ENCODE measurements around the gene CKS2.
"Not testable (repeated sequence)": the region's sequence is repeated elsewhere in the genome, so short reads cannot be mapped to it uniquely, and the experiment has no call there.

Gene CKS2

DNA sequence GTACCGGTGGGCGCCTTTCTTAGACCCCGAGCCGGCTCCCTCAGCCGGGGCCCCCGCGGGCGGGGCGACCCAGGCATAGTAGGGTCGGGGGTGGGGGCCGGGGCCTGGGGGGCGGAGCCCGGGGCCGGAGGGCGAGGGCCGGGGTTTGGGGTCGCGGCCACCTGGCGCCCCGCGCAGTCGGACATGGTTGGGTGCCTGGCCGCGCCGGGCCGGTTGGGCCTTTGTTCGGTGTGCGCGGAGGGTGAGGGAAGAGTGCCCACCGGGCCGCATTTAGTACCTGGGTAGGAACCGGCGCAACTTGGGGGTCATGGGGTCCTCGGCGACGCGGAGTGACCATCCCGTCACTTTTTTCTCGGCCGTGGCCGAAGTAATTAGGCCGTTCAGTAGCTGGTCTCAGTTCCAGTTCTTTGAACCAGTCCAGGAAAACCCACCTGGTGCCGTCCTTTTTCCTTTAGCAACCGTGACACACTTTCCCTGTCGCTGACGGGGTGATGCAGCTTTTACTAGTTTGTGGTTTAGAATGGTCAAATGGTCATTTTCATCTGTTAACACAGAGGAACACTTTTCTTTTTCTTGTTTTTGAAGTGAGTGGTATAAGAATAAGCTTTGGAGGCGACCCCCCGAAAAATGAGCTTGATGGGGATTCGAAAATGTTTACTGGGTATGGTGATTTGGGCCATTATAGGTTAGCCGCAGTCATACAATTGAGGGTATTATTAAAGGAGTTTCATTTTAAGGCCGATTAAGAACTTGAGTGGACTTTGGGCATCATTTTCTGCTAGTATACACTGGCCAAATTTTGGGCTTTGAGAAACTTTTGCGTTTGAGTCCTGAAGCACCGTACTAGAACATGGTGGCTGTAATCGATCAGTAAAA lies 589 bp downstream of the CKS2 start:
- DNase-seq: no peak

DNA sequence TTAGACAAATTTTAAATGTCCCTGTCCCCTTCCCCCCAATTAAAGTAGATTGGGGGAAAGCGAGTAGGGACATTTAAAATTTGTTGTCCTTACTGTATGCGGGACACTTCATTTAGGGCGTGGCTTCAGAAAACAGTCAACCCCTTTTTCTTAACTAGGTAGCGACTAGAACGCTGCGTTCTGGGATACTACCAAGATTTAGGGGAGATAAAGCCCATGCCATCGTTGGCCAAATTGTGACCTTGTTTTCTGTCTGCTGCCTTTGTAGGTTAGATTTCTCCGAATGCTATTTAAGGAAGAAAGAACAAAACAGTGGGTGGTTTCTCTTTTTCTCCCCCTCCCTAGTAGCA lies 1.2 kb downstream of the CKS2 start:
- DNase-seq: no peak

DNA sequence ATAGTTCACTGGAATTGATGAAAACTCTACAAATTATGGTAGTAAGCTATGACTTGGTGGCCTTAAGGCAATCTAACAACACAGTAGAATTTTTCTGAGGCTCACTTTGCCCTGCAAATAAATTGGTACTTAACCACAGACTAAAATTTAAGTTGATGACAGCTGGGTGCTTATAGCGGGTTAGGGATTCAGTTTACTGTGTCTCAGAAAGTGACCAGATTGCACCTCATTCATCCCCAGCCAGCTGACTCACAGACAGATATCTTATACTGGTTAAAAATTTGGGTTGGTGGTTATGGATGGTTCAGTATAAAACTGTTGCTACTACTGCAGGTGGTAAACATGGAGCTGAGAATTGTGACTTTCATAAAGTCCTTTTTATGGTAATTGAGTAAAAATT lies 2.8 kb downstream of the CKS2 start:
- no peak for DNase-seq

DNA sequence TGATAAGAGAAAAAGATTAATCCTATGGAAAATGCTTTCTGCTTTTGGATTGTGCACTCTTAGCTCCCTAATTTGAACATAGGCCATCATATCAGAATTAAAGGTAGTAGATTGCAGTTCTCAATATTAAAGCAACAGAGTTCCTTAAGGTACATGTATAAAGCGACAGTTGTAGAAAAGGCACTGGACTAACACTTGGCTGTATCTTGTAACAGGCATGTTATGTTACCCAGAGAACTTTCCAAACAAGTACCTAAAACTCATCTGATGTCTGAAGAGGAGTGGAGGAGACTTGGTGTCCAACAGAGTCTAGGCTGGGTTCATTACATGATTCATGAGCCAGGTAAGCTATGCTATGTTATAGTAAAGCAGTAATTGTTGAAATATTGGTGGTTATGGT lies 4.0 kb downstream of the CKS2 start:
- DNase-seq: no peak

DNA sequence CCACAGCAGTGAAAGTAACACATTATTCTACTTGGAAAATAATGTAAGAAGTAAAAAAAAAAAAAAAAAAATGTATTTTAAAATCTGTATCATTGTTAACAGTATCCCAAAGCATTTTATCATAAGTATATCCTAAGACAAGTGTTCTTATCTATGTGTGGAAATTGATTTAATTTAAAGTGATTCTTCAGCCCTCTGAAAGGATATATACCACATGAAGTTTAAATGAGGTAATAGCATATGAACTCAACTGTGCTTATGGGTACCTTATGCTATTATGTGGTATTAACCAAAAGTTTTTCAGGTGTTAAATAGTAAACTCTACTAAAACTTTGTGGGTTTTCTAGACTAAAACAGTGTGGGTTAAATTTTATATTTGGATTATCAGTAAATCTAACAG lies 4.5 kb downstream of the CKS2 start:
- DNase-seq: no peak

DNA sequence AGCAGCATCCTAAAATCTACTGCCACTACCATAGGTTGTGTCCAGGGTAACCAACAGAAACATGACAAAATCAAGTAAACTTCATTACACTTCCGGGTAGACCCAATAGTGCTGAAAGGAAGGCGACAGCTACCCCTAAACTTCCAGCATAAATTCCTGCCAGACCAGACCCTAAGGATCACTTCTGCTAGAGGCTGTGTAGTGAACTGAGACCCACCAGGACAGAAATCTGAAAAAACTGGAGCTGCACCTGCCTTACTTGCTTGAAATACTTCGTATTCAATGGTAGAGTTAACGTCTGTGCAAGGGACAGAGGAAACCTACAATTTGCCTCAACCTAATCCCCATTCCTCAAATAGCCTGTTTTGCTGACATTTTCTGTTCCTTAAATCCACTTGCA lies 6.3 kb downstream of the CKS2 start:
- DNase-seq: no peak

DNA sequence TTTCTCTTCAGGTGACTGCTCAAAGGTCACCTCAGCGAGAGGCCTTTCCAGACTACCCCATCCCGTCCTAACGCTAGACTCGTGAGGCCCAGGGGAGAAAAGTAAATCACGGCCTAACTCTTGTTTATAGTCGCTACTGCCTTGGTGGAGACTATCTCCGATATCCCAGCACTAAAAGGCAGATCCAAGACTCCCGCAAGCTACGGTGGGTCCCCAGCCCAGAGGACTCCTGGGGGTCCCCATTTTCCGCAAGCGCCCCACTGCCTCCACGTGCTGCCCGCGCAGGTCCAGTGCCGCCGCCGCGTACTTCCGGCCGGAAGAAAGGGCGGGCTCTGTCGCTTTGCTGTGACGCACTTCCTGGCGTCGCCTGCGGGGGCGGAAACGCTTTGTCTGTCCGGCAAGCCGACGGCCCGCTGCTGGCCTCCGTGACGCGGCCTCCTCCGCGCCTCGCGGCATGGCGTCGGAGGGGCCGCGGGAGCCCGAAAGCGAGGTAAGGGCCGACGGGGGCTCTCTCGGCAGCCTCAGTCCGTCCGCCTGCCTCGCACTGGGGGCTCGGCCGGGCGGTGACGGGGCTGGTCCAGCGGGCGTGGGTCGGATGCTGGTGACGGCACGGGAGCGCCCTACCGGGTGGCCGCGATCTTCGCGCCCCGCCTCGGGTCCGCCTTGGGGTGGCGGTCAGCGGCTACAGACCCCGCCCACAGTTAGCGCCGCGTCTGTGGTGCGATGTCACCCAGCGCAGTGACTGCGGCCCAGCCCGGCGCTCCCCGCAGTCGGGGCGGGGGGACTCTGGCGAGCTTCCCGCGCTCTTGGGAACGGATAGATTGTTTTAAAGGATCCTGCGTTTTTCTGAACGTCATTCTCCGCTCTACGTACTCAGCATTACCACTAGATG lies 7.4 kb downstream of the CKS2 start, which contains the start of gene SECISBP2:
TSS of gene SECISBP2 (plus strand) at position 378 of the 892 bp plus-strand sequence. CDS start at position 455, 77 bp downstream.
- peak; percentile 97 for DNase-seq

DNA sequence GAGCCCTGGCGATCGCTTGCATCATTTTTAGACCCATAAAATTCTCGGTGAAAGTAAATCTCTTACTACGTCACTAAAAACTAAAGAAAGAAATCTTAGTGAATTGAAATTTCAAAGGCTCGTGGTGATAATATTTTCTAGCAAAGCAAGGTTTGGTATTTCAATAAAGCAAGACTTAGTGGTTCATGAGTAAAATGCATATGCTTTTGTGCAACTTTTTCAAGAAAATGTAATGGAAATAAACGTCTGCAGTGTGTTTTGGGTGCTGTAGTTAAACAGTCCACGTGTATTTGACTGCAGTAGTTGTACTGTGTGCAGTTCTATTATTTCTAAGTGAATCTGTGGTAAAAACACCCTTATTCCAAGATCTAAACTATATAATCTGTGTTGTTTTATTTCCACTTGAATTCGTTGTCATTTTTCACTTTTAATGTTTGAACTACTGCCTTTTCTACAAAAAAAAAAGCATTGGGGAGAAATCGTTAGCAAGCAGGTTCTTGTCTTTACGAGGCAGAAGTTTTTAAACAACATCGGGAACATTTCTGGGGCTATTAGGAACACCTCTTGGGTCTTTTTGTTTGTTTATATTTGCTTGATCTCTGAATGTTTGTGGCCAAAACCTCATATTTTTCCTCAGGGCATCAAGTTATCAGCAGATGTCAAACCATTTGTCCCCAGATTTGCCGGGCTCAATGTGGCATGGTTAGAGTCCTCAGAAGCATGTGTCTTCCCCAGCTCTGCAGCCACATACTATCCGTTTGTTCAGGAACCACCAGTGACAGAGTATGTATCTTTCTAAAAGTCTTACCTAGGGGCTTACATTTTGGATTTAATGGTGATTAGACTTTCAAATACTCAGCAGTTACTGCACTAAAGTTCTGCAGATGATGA lies 8.3 kb downstream of the CKS2 start:
- no peak for DNase-seq

DNA sequence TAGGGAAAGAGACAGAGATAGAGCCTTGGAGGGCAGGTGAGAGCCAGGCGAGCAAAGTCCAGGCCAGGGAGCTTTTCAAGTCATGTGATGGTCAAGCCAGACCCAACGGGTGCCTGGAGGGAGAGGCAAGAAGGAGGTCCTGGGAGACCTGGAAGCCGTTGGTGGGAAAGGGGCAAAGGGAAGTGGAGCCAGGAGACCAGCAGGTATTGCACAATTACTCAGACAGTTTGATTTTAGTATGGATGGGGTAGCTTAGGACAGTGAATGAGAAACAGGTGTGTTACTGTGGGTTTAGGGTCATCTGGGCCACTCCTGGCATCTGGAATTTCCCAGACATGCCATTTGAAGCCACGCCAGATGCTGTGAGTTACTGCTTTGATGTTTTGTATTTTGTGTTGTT lies 12.4 kb downstream of the CKS2 start:
- no peak for DNase-seq

DNA sequence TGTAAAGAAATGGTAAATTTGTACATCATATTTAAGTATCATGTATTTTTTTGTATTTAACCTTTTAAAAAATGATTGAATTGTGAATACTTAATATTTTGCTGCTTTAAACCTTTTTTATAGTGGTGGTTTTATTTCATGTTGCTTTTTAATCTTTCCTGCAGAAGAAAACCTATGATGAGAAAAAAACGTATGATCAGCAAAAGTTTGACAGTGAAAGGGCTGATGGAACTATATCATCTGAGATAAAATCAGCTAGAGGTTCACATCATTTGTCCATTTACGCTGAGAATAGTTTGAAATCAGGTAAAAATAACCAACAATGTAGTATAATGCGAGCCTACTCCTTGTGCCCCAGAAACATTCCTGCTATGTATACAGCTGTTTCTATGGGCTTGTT lies 14.7 kb downstream of the CKS2 start:
- no peak for DNase-seq

DNA sequence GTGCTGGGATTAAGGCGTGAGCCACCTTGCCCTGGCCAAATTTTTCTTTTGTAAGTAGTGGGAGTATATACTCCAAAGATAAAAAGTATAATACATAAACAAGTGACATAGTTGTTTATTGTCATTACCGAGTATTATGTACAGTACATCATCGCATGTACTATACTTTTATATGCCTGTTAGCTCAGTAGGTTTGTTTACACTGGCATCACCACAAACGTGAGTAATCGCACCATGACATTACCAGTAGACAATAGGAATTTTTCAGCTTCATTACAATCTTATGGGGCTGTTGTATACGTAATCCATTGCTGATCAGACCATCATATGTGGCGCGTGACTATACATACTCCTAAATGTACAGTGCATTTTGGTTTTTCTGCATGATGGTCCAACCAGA lies 17.1 kb downstream of the CKS2 start:
- no peak for DNase-seq

DNA sequence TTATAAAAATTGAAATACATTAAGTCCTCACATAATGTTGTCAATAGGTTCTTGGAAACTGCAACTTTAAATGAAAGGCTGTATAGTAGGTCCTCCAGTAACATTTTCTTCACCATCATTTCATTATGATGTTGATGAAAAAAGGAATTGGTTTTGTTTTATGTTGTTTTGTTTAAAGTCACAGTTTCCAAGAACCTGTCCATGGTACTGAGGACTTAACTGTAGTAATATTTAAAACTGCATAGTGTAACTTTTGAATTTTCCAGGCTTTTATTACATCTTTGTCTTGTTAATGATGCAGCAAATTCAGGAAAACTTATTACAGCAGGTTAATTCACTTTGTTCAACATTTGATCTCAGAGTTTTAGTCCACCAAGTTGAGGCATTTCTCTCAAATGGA lies 18.9 kb downstream of the CKS2 start:
- DNase-seq: no peak

DNA sequence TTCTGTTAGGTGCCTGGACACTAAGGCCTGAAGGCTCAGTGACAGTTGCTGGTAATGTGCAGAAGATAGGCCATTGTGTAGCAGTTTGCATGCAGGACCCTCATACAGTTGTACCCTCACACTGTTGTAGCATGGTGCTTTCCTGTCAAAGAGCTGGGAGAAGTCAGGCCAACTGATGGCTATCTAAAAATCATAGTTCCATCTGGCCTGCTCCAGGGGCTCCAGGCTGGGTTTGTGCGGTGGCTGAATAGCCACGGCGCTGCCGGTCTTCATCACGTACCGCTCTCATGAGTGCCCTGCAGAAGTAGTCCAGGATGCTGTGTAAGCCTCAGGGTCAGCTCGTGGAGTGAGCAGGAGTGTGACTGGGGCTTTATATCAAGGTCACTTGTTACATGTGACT lies 19.5 kb downstream of the CKS2 start:
- no peak for DNase-seq

DNA sequence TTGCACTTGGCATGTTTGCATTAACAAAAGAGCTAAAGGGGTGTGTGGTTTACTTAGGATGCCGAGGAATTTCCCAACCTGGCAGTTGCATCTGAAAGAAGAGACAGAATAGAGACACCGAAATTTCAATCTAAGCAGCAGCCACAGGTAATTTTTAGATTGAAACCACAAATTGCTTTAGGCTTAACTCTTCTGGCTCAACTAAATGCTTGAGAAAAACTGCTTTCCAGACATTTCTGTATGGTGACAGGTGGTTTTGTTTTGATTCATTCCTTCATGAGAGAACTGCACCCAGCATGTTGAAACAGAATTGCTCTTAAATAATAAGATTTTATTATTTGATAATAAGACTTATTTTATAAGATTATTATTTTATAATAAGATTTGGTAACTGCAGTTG lies 28.8 kb downstream of the CKS2 start:
- DNase-seq: no peak

DNA sequence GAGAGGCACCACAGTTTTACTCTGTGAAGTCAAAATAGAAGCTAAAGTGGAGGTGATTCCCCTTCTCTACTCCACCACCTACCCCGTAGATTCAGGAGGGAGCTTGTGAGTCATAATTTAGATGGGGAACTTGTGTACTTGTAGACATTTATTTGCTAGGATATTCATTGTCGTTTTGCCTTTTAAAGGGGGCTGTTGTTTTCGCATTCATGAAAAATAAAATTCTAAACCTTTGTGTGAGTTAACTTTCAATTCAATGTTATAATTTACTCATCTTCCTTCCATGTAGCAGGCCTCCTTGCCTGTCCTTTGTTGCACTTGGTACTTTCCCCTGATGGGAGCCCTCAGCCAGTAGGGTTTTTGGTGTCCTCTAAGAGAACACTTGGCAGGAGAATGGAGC lies 29.3 kb downstream of the CKS2 start:
- DNase-seq: no peak

DNA sequence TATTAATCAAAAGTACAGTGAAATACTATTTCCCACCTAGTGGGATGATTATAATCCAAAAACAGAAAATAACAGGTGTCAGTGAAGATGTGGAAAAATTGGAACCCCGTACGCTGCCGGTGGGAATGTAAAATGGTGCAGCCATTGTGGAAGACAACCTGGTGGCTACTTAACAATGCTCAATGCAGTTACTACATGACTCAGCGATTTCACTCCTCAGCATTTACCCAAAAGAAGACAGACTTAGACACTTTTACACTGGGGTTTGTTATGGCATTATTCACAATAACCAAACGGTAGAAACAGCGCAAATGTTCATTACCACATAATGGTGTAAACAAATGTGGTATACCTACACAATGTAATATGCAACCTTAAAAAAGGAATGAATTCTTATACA lies 31.2 kb downstream of the CKS2 start:
- no peak for DNase-seq

DNA sequence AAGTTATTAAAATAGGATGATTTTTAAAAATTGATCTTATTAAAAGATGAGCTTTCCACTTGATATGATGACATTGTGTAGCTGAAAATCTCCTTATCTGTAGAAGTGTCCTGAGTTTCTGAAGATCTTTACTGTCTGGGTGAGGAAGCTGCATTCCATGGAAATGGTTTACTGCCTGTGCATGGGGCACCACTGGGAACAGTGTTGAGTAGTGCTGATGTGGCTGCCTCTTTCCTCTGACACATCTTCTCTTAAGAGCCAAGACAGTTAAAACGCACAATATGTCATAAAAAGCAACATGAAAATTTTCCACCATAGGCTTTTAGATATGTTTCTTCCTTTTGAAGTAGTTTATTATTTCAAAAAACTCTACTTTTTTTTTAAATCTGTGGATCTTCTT lies 32.0 kb downstream of the CKS2 start:
- DNase-seq: no peak

DNA sequence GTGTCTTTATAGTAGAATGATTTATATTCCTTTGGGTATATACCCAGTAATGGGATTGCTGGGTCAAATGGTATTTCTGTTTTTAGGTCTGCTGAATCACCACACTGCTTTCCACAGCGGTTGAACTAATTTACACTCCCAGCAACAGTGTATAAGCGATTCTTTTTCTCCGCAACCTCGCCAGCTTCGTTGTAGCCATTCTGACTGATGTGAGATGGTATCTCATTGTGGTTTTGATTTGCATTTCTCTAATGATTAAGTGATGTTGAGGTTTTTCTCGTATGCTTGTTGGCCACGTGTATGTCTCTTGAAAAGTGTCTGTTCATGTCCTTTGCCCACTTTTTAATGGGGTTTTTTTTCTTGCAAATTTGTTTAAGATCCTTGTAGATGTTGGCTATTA lies 32.8 kb downstream of the CKS2 start:
- DNase-seq: not testable (repeated sequence)

DNA sequence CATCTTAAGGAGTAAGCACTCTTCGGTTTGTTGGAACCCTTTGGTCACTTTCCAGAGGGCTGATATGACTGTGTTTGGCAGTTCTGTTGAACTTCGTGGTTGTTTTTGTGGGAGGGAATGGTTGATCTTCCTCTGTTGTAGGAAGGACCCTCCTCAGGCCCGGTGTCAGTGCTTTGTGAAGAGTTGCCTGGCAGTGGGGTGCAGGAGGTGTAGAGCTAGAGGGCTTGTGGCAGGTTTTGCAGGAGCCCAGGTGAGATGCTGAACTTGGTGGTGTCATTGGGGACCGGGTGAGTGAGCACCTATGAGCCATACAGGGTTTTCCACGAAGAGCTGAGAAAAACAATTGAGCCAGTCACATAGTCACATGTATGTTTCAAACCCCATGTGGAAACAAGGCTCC lies 34.5 kb downstream of the CKS2 start:
- DNase-seq: no peak

DNA sequence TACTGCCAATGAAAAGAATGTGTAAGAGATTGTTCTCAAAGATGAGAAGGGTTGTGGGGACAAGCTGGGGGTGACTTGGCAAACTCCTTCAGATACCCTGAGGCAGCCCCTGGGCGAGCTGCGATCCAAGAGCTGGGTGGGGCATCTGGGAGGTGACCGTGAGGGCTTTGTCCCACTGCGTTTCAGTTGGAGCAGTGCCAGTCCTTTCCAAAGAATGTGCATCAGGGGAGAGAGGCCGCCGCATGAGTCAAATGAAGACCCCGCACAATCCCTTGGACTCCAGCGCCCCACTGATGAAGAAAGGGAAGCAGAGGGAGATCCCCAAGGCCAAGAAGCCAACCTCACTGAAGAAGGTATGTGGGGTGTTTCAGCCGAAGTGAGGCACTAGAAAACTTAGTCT lies 35.7 kb downstream of the CKS2 start:
- no peak for DNase-seq

DNA sequence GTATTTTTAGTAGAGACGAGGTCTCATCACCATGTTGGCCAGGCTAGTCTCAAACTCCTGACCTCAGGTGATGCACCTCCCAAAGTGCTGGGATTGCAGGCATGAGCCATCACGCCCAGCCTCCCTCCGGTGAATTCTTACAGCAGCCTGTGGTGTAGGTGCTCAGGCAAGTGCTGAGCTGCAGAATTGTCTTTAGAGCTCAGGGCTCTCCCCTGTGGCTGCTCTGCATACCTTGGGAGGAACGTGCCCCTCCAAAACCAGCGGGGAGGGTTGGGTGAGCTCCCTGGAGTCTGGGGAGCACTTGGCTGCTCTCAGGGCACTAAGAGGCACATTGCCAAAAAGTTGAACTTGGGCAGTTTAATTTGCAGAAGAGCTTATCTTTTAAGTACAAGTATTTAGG lies 36.7 kb downstream of the CKS2 start:
- no peak for DNase-seq

DNA sequence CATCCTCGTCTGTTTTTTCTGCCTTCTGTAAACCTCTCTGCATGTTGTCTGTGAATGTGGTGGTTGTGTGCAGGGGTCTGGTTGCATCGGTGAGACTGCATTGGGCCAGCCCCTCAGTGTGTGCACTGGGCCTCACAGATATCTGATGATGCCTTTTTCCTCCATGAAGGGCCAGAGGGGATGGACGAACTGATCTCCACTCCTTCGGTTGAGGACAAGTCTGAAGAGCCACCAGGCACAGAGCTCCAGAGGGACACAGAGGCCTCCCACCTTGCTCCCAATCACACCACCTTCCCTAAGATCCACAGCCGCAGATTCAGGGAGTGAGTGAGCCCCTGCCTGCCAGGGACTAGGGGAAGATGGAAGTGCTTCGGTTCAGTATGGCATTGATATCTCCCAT lies 38.6 kb downstream of the CKS2 start:
- DNase-seq: no peak

DNA sequence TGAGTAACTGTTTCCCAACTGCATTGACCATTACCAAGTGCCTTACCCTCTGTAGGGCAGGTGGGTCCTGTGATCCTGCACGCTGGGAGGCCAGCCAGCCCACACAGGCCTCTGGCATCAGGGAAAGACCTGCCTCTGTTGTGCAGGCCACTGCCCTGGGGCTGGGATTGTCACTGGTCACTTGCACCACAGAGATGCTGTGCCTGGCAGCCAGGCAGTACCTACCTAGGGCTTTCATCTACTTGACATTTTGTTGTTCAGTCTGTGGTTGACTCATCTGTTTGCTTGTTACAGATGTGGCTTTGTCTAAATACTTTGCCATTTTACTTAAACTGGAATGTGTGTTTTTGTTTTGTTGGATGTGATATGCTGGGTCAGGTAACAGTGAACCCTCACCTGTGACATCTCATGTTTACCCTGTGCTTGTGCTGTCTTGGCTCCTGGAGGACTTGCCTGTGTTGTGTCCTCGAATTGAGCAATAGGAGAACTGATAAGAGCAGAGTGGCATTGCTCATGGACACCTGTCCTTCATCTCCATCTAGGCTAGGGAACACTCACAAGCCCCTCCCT lies 40.1 kb downstream of the CKS2 start:
- DNase-seq: no peak
